Measurements from ENCODE around the gene SPR. TPM values are rescaled to one million over a fixed set of nuclear protein-coding genes. Genes with fewer than 3 reads are reported as not detected.

Gene SPR
- total RNA-seq, 2 donors from 2014 or later: 0.60 to 1.1 TPM

DNA sequence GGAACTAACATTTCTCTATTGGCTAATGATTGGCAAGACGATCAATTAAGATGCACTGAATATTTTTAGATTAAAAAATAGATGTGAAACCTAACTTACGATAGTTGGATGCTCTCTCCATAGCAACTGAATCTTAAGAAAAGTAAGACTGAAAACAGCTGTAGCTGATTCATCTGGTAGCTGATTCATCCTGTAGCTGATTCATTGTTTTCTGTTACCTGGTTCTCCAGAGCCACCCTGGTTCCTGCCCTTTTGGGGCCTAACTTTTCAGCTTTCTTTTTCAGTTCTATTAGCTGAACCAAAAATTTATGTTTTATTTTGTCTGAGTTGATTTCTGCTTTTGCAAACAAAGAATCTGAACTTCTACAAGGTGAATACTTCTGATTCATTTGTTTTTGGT lies 22.7 kb upstream of the SPR start:
- H3K36me3 Mint-ChIP-seq (ENCODE audit: low read depth): peaks cover 3% of the 10 kb centered on the region
- no peak overlapping the region for H3K27ac Mint-ChIP-seq
- no peak overlapping the region for H3K4me3 Mint-ChIP-seq
- H3K9me3 ChIP-seq (ENCODE audit: control insufficient read depth, low read length, poor library complexity, severe bottlenecking): no peaks in the 10 kb centered on the region
- no peak for DNase-seq
- peaks cover 13% of the 10 kb centered on the region for H3K4me1 Mint-ChIP-seq
- H3K27me3 Mint-ChIP-seq: peaks cover 60% of the 10 kb centered on the region
- no peak for ATAC-seq

DNA sequence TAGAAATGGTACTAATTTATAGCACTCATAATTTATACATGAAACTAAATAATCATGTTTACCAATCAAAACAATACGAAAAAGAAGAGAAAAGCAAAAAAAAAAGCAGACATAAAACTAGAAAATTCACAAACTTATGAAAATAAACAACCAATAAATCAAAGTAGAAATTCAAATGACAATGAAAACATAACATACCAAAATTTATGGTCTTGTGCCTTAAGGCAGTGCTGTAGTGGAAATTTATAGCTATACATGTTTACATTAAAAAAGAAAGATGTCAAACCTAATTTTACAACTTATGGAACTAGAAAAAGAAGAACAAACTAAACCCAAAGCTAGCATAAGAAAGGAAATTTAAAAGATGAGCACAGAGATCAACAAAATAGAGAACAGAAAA lies 16.1 kb upstream of the SPR start:
- Mint-ChIP-seq H3K4me3 (no peak overlapping the region), H3K27me3 (peaks cover 50% of the 10 kb centered on the region), H3K36me3 (ENCODE audit: low read depth) (peaks cover 3% of the 10 kb centered on the region), H3K27ac (no peak overlapping the region), H3K4me1 (no peaks in the 10 kb centered on the region)
- no peak for DNase-seq
- no peak for ATAC-seq
- no peaks in the 10 kb centered on the region for H3K9me3 ChIP-seq (ENCODE audit: control insufficient read depth, low read length, poor library complexity, severe bottlenecking)

DNA sequence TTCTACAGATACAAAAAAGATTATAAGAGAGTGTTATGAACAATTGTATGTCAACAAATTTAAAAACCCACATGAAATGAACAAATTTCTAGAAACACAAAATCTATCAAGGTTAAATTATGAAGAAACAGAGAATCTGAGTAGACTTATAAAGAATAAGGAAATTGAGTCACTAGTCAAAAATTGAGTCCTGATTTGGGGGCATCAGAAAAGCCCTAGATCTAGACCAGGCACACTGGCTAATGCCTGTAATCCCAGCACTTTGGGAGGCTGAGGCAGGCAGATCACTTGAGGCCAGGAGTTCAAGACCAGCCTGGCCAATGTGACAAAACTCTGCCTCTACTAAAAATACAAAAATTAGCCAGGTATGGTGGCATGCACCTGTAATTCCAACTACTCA lies 15.3 kb upstream of the SPR start:
- H3K4me1 Mint-ChIP-seq: no peaks in the 10 kb centered on the region
- peaks cover 3% of the 10 kb centered on the region for H3K36me3 Mint-ChIP-seq (ENCODE audit: low read depth)
- peaks cover 45% of the 10 kb centered on the region for H3K27me3 Mint-ChIP-seq
- ATAC-seq (no peak), DNase-seq (no peak)
- H3K4me3 Mint-ChIP-seq: no peak overlapping the region
- H3K9me3 ChIP-seq (ENCODE audit: control insufficient read depth, low read length, poor library complexity, severe bottlenecking): no peaks in the 10 kb centered on the region
- no peak overlapping the region for H3K27ac Mint-ChIP-seq

DNA sequence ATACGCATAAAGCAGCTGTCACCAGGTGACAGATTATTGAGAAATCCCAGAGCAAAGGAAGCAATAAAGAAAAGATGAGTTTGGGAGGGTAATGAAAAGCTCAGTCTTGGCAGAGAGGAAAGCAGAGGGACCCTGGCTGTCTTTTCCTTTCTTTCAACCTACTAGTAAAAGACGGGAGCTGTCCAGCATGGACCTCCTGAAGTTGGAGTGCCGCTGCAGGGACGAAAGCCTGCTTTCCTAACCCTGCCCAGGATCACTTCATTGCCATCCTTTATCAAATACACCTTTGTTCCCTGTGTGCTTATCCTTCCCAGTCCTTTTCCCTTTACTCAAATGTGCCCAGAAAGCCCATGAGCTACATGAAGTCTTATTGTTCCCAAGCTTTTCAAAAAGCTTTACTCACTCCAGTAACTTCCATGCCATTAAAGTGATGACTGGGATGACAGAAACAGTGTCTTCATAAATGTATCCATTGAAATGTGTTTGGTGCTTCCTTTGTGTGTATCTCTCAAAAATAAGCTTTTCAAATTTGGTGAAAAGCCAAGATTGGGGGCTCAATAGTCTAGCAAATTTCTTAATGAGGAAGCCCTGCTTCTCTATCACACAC lies 3.7 kb upstream of the SPR start:
- ATAC-seq (no peak), DNase-seq (no peak)
- Mint-ChIP-seq H3K27me3 (peaks cover 60% of the 10 kb centered on the region), H3K4me3 (no peak overlapping the region), H3K36me3 (ENCODE audit: low read depth) (no peaks in the 10 kb centered on the region), H3K27ac (no peak overlapping the region), H3K4me1 (peaks cover 6% of the 10 kb centered on the region)
- no peaks in the 10 kb centered on the region for H3K9me3 ChIP-seq (ENCODE audit: control insufficient read depth, low read length, poor library complexity, severe bottlenecking)

DNA sequence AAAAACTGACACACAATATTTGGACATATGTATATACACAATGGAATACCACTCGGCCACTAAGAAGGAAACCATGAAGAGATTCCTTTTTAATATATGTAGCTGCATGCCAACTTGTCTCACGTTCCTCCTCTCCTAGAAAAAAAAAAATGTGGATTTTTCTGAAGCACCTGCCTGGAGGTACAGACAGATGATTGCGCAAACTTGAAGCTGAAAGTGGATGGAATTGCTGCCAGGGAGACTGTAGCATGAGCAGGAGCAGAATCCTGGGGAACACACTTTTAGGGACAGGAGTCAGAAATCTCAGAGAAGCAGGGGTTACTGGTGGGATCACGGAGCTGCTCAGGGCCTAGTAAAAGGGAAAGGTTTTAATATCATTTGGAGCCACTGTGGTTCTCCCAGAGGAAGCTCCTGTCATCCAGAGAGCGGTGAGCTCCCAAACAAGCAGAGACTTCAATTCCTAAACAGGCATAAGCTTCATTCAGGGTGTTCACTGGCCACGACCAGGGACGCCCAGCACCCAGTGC lies 640 bp upstream of the SPR start:
- no peak overlapping the region for H3K27ac Mint-ChIP-seq
- no peaks in the 10 kb centered on the region for H3K9me3 ChIP-seq (ENCODE audit: control insufficient read depth, low read length, poor library complexity, severe bottlenecking)
- H3K36me3 Mint-ChIP-seq (ENCODE audit: low read depth): peaks cover 3% of the 10 kb centered on the region
- DNase-seq (no peak), ATAC-seq (no peak)
- peaks cover 12% of the 10 kb centered on the region for H3K4me1 Mint-ChIP-seq
- peaks cover 62% of the 10 kb centered on the region for H3K27me3 Mint-ChIP-seq
- peak overlapping the region; percentile 78 for H3K4me3 Mint-ChIP-seq

DNA sequence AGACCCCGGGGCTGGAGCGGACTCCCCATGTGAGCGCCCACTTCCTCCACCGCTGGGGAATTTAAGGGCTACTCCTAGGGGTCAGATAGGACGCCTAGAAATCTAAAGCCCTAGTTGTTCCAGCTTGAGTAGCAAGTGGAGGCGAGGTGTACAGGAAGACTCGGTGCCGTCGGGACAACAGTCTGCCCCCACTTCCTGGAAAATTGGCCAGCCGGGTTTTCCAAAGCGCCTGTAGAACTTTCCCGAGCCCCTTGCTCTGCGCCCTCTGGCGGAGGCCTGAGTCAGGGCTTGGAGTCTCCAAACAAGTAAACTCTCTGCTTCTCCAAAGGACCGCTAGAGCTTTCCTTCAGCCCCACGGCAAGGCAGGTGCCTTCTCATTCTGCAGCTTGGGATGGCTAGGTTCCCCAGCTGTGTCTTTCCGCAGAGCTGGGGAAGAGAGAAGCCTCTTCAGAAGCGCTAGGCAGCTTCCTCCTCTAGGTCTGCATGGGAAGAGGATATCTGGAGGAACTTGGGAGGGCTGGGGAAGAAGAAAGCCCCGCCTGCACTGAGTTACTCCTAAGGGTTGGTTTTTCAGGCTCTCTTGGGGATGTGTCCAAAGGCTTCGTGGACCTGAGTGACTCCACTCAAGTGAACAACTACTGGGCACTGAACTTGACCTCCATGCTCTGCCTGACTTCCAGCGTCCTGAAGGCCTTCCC lies 681 bp downstream of the SPR start:
- DNase-seq: peak in 1 of 3 donors; percentile 48
- Mint-ChIP-seq H3K4me3 (peak overlapping the region; percentile 85), H3K4me1 (peaks cover 12% of the 10 kb centered on the region), H3K27ac (no peak overlapping the region), H3K27me3 (peaks cover 63% of the 10 kb centered on the region), H3K36me3 (ENCODE audit: low read depth) (peaks cover 3% of the 10 kb centered on the region)
- ATAC-seq: peak; percentile 68
- H3K9me3 ChIP-seq (ENCODE audit: control insufficient read depth, low read length, poor library complexity, severe bottlenecking): no peaks in the 10 kb centered on the region

DNA sequence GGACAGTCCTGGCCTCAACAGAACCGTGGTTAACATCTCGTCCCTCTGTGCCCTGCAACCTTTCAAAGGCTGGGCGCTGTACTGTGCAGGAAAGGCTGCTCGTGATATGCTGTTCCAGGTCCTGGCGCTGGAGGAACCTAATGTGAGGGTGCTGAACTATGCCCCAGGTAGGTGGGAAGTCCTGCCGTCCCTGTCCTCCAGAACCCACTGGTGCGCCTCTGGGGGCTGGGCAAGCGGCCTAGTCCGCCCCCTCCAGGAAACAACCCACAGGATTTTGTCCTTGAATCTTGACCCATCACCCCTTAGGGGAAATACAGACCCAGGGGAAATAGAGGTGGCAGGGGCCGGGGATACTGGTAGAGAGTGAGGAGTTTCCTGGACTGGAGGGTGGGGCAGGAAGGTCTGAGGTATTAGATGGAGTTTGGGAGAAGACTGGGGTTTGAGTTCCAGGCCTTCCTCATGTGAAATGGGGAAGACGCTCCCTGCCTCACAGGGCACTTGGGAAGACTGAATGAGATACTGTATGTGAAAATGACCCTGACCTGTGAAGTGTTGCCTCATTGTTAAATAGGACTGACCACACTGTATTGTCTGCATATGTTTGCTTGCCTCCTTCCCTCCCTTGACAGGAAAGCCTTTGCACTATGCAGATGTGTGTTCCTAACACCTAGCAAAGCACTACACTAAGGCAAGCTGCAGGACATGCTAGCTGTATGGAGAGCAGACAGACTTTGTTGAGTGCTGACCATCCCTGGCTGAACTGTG lies 1.4 kb downstream of the SPR start:
- ATAC-seq (no peak), DNase-seq (no peak)
- peaks cover 12% of the 10 kb centered on the region for H3K4me1 Mint-ChIP-seq
- H3K27ac Mint-ChIP-seq: no peak overlapping the region
- H3K9me3 ChIP-seq (ENCODE audit: control insufficient read depth, low read length, poor library complexity, severe bottlenecking): no peaks in the 10 kb centered on the region
- peaks cover 3% of the 10 kb centered on the region for H3K36me3 Mint-ChIP-seq (ENCODE audit: low read depth)
- H3K4me3 Mint-ChIP-seq: peak overlapping the region; percentile 85
- H3K27me3 Mint-ChIP-seq: peaks cover 66% of the 10 kb centered on the region

DNA sequence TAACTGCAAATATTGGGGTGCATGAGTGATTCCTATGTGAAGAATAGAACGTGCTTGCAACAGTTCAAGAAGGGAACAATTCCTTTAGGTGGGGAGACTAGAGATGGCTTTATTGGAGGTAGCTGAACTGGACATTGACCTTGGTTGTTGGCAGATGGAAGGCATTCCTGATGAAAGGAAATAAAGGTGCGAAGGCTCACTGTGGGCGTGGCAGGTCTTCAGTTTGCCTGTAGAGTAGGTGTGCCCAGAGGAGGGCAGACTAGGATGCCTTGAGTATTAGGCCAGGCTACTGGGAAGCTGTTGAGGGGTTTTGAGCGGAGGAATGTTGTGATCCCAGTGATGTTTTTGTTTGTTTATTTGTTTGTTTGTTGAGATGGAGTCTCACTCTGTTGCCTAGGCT lies 2.8 kb downstream of the SPR start:
- DNase-seq (no peak), ATAC-seq (no peak)
- no peak overlapping the region for H3K27ac Mint-ChIP-seq
- H3K4me3 Mint-ChIP-seq: no peak overlapping the region
- peaks cover 3% of the 10 kb centered on the region for H3K36me3 Mint-ChIP-seq (ENCODE audit: low read depth)
- peaks cover 12% of the 10 kb centered on the region for H3K4me1 Mint-ChIP-seq
- H3K9me3 ChIP-seq (ENCODE audit: control insufficient read depth, low read length, poor library complexity, severe bottlenecking): no peaks in the 10 kb centered on the region
- peaks cover 69% of the 10 kb centered on the region for H3K27me3 Mint-ChIP-seq

DNA sequence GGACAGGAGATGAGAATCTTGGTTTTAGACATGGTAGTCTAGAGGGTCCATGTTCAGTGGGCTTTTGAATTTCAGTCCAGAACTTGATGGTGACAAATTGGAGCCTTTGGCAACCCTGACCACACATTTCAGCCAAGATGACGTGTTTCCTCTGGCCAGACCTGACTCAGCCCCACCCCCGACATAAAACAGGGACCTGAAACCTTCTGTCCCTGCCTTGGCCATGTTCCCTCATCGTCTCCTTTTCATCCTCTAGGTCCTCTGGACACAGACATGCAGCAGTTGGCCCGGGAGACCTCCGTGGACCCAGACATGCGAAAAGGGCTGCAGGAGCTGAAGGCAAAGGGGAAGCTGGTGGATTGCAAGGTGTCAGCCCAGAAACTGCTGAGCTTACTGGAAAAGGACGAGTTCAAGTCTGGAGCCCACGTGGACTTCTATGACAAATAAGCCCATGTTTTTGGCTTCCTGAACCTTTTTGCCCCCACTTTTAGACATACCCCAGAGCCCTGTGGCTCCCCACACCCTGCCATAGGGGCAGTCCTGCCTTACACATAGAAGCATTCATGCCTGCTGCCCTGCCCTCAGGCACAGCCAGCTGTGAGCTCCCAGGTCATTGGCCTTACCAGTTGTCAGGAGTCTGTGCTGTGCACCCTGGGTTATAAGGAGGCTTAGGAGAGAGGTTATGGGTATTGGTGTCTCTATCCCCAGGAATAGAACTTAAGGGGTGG lies 4.0 kb downstream of the SPR start:
- H3K4me3 Mint-ChIP-seq: no peak overlapping the region
- H3K36me3 Mint-ChIP-seq (ENCODE audit: low read depth): peaks cover 5% of the 10 kb centered on the region
- ATAC-seq (no peak), DNase-seq (no peak)
- H3K4me1 Mint-ChIP-seq: peaks cover 18% of the 10 kb centered on the region
- H3K27ac Mint-ChIP-seq: no peak overlapping the region
- peaks cover 69% of the 10 kb centered on the region for H3K27me3 Mint-ChIP-seq
- H3K9me3 ChIP-seq (ENCODE audit: control insufficient read depth, low read length, poor library complexity, severe bottlenecking): no peaks in the 10 kb centered on the region

DNA sequence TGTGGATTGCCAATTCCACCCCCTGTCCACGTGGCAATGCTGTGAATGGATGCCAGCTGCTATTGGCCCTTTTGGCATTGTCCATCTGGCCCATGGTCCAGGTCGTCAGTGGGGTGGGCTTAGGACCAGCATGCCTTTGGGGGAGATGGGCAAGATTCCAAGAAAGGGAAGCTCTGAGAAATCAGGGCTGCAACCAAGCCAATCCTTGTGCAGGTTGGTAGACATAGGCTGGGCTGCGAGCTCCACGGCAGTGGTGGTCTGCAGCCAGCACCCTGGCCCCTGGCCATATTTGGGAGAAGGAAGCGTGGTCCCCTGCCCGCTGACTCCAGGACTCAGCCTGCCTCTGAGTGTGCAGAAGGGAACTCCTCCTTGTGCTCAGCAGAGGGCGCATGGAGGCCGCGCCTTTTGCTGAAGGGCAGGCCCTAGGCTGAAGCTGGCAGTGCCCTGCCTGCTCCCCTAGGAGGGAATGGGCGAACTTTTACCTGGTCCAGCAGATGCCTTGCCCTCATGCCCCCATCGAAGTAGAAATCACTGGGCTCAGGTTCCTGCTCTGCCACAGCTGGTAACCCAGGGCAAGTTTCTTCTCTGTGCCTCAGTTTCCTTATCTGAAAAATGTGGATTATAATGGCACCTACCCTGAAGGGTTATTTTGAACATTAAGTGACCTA lies 5.4 kb downstream of the SPR start:
- Mint-ChIP-seq H3K4me1 (peaks cover 15% of the 10 kb centered on the region), H3K4me3 (no peak overlapping the region), H3K27me3 (peaks cover 74% of the 10 kb centered on the region), H3K27ac (no peak overlapping the region), H3K36me3 (ENCODE audit: low read depth) (peaks cover 5% of the 10 kb centered on the region)
- ATAC-seq (peak; percentile 82), DNase-seq (peak in 2 of 3 donors; percentile 31 to 55)
- no peaks in the 10 kb centered on the region for H3K9me3 ChIP-seq (ENCODE audit: control insufficient read depth, low read length, poor library complexity, severe bottlenecking)

DNA sequence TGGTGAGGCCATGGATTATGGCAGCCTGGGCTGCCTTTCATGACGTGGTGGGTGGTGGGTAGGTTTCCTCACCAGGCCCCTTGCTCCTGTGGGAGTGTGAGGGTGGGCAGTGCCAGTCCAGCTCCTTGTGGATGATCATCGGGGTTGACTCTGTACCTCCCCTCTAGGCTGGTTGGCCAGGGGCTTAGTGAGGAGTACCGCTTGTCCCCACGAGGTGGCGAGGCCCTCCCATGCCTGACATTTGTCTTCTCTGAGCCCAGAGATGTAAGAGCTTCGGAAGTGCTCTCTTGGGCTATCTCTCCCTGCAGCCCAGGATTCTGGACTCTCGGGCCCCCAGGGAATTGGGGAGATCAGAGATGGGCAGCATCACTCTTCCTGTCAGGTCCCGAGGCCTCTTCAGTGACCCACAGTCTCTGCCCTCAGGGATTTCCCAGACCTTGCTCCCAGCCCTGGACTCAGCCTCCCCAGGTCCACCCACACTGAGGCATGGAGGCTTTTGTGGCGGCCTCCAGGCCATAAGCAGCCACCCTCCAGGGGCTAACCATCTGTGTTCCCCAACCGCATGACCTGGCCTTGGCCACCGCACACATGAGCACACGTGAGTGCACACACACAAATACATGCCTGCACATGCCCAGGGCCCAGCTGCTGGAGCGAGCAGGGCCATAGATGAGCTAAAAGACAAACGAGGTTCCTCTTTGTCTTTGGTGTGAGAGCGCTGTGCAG lies 6.5 kb downstream of the SPR start:
- H3K4me1 Mint-ChIP-seq: peaks cover 11% of the 10 kb centered on the region
- H3K9me3 ChIP-seq (ENCODE audit: control insufficient read depth, low read length, poor library complexity, severe bottlenecking): no peaks in the 10 kb centered on the region
- peaks cover 5% of the 10 kb centered on the region for H3K36me3 Mint-ChIP-seq (ENCODE audit: low read depth)
- H3K27ac Mint-ChIP-seq: no peak overlapping the region
- peak; percentile 61 for ATAC-seq
- no peak overlapping the region for H3K4me3 Mint-ChIP-seq
- peaks cover 82% of the 10 kb centered on the region for H3K27me3 Mint-ChIP-seq
- DNase-seq: no peak

DNA sequence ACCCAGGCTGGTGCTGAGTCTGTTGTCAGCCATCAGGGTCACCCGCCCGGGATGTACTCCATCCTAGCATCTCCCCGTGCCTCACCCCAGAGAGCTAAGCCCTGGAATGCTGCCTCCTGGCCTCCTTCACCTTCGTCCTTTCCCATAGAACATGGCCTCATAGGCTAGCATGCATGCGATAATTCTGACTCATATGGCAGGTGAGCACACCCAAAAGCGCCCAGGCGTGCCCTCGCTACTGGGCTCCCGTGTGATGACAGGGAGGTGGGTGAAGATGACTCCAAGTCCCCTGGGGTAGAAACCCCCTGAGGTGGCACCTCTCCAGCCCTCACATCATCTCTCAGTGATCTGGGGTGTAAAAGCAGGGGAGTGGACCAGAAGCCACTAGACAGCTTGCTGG lies 7.3 kb downstream of the SPR start:
- peaks cover 84% of the 10 kb centered on the region for H3K27me3 Mint-ChIP-seq
- no peak overlapping the region for H3K4me3 Mint-ChIP-seq
- H3K36me3 Mint-ChIP-seq (ENCODE audit: low read depth): peaks cover 5% of the 10 kb centered on the region
- peaks cover 9% of the 10 kb centered on the region for H3K4me1 Mint-ChIP-seq
- ATAC-seq (no peak), DNase-seq (no peak)
- H3K27ac Mint-ChIP-seq: no peak overlapping the region
- no peaks in the 10 kb centered on the region for H3K9me3 ChIP-seq (ENCODE audit: control insufficient read depth, low read length, poor library complexity, severe bottlenecking)
